Measurements from ENCODE around the gene SNX3.

Gene SNX3

DNA sequence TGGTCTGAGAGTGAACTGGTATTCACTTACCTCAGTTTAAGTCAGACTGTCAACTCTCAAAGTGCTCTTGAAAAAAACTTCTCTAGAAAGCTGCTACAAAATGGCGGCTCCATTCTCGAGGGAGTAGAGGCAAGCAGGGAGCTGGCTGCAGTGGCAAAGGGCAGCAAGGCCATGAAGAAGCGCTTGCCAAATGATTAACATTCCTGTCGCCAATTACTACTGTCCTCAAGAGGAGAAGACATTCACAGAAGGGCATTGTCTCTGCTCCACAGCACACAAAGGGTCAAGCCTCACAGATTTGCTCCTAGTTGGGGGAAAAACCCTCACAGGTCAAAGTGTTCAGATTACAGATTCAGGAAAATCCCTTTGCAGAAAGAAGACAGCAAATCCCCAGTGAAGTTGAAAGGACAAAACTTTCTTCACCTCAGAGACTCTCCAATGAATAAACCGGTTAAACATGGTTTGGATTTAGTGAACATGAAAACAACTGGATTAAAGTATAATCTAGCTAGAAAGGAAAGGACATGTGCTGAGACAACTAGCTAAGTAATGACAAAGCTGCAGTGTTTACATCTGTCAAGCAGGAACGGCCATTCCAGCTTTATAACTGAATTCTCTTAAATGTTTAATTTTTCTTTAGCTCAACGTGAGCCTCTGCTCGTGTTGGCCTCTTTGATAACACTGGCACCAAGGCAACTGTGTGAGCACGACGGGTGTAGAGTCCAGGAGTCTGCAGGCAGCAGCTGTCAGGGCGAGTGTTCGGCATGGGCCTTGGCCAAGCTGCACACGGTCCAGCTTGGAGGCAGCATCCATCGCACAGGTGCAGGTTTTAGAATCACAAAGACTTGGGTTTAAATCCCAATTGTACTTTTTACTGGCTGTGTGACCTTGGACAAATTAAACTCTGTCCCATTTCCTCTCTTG, 57.4 kb downstream of the SNX3 start:
- DNase-seq: peak; percentile 29

DNA sequence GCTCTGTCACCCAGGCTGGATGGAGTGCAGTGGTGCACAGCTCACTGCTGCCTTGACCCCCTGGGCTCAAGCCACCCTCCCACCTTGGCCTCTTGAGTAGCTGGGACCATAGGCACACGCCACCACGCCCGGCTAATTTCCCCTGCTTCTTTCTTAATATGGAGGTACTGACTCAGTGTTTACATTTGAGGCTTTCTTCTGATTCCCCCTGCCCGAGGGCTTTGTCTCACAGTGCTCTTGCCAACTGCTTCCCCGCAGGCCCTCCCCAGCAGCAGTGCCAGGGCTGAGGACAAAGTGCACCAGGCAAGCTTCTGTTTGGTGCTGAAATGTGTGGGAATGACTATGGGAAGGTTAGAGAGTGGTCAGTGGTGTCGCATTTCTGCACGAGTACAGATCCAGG, 60.2 kb downstream of the SNX3 start:
- DNase-seq: no peak

DNA sequence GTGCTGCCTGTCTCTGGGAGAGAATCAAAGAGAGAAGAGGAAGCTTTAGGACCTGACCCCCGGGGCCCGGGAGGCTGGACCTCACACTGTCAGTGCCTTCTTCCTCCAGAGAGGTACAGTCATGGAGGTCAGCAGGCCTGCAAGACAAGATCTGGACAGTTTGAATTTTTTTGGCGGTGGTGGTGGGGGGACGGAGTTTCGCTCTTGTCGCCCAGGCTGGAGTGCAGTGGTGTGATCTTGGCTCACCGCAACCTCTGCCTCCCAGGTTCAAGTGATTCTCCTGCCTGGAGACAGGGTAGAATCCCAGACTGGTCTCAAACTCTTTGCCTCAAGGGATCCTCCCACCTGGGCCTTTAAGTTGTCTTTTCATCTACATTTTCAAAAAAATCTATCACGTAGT, 60.7 kb downstream of the SNX3 start:
- no peak for DNase-seq

DNA sequence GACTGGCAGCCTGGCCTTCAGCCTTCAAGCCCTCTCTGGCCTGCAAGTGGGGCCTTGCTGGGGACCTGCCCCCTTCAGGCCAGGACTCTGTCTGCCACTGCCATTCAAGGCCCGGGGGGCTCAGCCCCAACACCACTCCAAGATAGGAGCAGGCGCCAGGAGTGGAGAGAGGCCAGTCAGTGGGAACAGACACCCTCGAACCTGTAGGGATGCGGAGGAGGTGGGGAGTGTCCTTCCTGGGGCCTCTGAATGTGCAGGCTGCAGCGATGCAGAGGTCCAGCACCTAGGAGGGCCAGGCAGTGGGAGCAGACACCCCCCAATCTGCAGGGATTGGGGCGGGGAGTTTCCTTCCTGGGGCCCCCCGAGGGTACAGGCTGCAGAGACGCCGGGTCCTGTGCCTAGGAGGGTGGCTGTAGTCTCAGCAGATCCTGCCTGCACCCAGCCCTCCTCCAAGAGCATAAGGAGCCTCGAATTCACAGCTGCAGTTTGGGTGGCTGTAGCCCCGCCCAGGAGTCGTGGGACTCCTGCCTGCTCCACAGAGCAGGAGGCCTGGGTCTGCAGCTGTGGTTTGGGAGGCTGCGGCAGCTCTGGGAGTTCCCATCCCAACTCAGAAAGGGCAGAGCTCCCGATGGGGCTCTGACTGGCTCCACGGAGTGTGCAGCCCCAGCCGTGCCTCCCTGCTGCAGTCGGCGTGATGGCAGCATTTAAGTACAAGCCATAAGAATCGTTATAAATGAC, 61.9 kb downstream of the SNX3 start:
- no peak for DNase-seq

DNA sequence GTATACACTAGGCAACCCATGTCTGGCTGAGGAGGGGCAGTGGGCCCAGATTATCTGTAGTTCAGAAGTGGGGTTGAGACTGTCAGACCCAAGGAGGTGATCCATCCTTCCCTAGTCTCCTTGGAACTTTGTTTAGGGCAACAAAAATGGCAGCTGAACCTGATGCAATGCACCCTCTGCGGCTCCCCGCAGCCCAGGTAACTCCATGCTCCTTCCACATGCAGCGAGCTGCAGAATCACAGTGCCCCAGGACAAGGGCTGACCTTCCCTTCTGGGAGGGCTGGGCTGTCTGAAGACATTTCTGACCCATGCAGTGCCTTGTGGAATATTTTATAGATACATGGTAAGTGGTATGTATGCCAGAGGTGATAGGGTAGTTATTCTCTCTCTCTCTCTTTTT, 65.6 kb downstream of the SNX3 start:
- no peak for DNase-seq

DNA sequence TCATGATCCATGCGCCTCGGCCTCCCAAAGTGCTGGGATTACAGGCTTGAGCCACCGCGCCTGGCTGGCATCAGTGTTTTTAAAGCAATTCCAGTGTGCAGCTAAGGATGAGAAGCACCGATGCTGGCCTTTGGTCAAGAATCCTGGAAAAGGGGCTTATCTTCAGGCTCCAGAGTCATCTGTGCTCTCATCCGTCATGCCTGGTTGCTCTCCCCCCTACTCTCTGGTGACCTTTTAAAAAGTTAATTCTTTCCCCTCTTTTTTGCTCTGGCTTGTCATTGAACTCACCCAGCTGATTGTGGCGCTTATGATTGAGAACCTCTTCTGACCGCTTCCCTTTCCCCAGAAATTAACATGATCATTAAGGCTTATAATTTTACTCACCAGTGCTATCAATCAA, 66.3 kb downstream of the SNX3 start:
- DNase-seq: no peak

DNA sequence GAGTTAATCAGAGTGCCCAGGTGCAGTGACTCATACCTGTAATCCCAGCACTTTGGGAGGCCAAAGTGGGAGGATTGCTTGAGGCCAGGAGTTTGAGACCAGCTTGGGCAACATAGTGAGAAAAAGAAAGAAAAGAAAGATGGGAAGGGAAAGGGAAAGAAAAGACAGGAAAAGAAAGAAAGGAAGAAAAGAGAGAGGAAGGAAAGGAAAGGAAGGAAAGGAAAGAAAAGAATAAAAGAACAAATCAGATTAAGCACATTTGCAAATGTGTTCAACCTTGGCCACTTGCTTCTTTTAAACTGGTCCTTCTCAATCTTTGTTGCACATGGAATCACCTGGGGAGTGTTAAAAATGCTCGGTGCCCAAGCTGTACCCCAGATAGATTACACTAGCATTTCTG, 67.0 kb downstream of the SNX3 start:
- DNase-seq: no peak

DNA sequence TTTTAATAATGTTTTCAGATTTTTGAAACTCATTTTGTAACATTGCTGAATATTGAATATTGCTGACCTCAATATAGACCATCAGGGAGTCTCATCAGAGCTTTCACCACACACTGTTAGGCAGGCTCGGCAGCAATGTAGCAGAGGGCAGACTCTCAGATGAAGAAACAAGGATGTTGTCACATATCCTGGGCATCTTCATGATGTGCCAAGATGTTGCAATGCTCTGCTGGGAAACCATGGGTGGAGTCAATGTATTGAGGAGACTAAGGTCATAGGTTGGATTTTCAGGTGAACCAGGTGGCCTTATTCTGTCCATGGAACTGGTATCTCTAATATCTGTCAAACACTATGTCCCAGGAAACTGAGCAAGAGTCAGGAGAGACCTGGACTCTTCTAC, 67.7 kb downstream of the SNX3 start:
- DNase-seq: no peak

DNA sequence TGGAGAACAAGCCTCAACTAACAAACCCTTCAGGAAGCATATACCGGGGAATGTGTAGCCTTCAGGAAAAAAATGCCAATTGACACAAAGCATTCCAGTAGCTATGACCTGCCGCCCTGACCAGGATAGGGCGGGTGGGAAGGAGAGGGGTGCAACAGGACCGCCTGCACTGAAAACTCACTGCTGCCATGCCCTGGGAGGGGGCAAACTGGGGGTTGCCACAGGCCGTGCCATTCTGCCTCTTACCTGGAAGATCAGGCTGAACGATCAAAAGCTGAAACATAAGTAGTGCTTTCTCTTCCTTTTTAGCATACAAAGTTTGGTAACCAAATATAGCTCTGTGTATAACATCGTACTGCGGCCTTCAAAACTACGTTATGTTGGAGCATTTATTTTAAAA, 73.3 kb downstream of the SNX3 start:
- no peak for DNase-seq

DNA sequence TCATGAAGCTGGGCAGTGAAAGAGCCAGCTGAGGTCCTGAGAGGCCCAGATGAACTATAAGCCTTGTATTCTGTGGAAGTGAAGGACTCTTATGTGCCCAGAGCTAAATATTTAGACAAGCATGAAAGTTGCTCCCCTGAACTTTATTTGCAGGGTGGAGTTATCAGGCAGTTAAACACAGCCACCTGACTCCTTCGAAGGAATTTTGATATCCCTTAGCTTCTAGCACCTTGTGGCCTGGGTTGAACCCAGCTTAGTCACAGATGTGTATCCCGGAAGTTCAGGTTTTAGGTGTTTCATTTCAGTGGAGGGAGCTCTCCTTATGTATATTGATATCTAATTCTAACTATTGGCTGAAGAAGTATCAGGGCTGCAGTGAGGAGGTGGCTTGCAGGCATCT, 74.6 kb downstream of the SNX3 start:
- no peak for DNase-seq

DNA sequence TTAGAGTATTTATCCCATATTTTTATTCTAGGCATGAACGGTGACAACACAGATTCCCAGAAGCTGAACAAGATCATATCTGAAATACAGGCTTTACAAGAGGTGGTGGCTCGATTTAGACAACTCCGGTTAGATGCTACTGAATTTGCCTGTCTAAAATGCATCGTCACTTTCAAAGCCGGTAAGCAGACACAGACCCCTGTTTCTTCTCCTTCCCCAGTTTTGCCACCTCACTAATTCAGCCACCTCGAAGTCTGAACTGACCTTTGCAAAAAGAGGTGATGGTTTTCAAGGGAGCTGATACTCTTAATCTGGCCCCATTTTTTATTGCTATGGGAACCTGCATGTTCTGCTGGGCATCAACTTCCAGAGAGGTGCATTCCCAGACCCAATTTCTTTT, 80.1 kb downstream of the SNX3 start:
- DNase-seq: no peak

DNA sequence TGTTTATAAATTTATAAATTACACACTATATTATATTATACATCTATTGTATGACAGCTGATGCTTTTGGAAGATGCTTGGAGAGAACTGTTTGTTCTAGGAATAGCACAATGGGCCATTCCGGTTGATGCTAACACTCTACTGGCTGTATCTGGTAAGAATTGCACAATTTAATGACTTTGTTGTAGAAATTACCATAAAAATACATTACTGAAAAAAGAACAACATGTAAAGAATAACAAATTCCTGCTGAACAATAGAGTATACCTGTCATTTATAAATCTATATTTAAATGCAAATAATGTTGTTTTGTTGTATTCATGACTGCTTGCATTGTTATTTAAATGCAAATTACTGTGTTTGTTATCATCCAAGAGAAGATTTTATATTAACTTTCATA, 80.6 kb downstream of the SNX3 start:
- no peak for DNase-seq

DNA sequence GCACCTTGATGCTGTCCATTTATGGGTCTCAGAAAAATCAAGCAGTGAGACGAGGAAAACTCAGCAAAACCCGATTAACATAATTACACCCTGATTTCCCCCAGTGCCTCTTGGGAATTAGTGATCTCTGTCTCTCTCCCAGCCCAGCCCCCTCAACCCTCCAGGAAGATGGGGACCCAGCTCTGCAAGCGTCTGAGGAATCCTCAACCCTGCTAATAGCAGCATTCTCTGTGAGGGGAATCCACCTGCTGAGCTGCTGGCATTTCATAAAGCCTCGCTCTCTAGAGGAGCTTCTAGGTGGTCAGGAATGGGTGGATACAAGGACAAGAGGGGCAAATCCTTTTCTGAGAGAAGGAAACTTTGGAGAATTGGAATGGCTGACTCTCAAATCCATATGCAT, 81.1 kb downstream of the SNX3 start:
- DNase-seq: no peak

DNA sequence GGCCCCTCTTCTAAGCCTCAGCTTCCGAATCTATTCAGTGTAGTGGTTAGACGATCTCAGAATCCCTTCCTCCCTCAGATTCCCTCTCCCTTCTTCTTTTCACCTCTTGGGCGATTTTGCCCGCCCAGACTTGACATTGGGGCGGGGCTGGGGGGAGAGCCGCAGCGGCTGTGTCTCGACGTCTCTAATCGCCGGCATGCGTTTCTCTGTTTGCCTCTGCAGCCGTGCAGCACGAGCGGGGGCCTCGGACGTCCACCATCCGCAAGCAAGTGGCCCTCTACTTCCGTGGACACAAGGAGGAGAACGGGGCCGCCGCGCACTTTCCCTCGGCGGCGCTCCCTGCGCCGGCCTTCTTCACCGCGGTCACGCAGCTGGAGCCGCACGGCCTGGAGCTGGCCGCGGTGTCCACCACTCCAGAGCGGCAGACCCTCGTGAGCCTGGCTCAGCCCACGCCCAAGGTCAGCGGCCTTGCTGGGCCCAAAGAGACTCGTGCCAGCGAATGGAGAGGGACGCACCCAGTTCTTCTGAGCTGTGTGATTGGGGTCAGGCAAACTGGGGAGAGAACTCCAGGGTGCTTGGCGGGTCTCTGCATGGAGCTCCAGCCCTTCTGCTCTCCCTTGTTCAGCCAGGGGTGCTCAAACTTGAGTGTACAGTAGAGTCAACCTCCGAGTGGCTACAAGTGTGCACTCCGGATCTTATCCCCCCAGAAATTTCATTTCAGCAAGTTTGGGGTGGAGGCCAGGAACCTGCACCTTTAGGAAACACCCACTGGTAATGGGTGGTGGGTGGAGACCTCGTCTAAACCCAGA, 84.4 kb downstream of the SNX3 start:
- no peak for DNase-seq

DNA sequence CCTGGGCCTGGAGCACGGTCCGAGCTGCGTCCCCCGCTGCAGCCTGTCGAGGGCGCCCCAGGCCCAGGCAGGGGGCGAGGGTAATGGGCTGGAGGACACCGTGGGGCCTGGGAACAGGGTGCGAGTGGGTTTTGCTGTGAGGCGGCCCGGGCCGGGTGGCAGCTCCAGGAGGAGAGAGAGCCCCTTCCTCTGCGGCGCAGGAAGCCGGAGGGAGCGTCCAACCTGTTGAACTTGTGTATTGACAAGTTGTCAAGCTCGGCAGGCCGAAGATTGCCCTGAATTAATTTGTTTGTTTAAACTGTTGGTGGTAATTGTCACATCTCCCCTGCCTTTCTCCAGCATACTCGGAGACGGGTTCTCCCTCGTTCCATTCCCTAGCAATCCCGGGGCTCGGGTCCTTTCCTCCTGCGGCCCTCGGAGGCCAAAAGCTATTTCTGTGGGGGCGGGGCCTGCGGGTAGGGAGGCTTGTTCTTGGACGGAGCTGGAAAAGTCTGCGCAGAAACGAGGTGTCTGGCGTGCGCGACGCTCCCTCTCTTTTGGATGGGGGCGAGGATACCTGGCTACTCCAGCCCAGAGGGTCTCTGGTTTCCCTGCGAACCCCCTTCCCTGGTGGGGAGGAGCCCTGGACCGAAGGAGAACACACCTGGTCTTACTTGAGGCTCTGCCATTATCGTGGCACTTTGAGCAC, 85.1 kb downstream of the SNX3 start:
- no peak for DNase-seq

DNA sequence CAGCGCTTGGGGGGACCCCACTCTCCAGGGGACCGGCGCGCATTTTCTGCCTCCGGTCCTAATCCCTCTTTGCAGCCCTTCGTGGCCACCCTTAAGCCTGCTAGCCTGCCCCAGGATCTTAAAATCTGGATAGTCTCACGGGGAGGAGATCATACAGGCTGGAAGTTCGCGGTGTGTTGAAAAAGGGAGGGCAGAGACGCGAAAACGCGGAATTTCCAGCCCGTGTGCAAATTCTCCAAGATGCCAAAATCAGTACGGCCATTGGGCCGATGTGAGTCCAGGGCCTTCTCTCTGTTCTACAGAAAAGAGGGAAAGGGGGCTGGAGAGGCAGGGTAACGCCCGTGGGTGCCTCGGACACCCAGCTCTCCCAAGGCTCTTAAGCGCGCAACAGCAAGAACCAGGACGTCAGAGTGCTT, 85.7 kb downstream of the SNX3 start:
- no peak for DNase-seq

DNA sequence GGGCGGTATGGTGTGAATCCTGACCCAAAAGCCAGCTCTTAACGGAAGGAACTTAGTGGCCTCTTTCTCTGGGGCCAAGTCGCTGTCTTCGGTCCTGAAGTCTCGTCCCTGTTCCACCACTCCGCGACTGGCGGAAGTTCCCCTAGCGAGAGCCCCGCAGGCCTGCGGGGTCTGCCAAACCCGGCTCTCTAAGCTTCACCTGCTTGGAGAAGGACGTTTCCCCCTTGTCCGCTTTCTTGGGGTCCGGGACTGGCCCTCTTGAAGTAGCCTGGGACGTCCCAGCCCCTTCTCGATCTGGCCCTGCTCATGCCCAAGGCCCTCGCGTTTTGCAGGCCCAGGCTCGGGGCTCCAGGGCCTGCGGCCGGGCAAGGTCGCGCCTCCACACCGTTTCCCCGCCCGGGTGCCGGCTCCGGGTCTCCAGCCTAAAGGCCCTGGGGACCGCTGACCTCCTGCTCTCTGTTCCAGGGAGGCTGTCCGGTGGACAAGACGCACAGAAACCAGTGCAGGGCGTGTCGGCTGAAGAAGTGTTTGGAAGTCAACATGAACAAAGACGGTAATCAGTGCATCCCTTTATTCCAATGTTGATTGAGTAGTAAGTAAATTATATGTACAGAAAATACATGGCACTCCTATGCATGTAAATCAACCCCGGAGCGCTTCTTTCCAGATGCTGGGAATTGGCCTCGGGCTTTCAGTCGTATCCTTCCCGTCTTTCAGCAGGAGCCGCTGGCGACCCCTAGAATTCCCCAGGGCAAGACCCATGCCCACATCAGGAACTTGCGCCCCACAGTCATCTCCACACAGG, 86.3 kb downstream of the SNX3 start:
- DNase-seq: no peak

DNA sequence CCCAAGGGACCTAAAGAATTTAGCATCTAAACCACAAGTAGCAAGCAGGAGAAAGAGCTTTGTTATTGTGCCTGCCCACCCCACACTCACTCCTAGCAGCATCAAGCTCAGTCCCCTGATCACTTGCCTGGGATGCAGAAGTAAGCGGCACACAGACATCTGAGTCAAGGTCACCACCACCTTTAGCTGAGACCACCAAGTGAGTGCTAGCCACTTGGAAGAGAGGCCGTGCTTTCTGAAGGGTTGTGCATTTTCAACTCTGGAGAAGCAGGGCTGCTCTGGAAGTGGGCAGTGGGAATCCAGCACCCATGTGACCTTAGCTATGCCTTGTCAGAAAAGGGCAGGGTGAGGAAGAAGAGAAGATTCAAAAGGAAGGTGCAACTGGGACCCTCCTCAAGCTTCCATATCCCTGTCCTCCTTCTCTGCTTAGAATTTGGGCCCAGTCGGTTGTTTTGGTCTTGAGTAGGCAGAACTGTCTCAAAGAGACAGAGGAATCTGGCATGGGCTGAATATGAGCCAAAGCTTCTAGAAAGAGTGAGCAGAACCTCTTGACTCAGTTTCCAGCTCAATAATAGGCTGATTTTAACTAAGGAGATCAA, 88.8 kb downstream of the SNX3 start:
- no peak for DNase-seq

DNA sequence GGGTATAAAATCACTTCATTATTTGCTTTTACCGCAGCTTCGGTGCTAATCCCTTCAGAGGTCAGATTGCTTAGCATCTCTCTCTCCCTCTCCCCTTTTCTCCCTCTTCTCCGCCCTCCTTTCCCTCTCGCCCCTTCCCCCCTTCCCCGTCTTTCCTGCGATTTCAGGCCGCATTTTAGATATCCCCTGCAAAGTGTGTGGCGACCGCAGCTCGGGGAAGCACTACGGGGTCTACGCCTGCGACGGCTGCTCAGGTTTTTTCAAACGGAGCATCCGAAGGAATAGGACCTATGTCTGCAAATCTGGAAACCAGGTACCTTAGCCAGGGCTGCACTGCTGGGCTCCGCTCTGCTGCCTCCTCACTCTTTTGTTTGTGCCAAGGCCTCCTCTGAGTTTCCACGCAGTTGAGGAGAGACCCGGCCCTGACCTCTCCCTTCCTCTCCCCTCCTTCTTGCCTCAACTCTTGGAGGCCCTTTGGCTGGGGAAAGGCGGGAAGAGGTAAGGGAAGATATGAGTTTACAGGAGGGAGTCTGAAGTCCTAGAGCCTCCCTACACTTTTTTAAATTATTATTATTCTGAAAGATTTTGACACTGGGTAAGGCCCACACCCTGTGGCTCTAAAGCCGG, 89.4 kb downstream of the SNX3 start:
- DNase-seq: peak; percentile 43

DNA sequence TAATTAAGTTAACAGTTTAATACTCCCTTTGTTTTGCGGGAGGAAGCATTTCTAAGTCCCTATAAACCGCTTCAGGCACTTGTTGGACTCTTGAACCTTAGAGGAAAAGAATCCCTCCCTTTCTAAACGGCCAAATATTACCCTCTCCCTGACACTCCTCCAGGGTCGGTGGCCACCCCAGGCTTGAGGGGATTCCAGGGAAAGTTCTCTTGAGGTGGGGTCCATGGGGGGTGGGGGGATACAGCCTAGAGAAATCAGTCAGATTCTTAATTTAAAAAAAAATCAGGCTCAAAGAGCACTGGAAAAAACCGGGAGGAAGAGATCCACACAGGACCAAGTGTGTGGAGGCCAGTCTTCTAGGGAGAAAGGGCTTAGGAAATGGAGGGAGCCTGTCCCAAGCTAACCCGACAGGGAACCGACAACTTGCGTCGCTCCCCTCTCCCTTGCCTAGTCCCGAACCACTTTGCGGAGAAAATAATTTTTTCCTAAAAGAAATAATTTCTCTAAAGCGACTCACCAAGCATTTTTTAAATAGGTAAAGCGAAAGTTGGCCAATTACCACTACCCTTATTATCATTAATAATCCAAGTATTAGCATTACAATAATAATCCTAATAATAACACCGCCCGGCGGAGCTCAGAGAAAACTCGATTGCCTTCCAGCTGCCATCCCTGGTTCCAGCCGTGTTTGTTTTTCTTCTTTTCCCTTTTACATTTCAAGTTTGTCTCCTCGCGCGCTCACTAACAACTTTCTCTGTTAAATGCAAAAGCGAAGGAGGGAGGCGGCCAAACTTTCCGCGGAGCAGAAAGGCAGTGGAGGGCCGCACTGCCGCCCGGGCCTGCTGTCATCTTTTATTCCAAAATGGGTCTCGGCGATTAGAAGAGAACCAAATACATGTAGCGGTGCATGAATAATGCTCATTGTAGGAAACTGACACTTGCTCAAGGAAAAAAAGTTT, 90.2 kb downstream of the SNX3 start:
- peak; percentile 50 for DNase-seq
